ENCODE data around the gene EPM2A.

DNA sequence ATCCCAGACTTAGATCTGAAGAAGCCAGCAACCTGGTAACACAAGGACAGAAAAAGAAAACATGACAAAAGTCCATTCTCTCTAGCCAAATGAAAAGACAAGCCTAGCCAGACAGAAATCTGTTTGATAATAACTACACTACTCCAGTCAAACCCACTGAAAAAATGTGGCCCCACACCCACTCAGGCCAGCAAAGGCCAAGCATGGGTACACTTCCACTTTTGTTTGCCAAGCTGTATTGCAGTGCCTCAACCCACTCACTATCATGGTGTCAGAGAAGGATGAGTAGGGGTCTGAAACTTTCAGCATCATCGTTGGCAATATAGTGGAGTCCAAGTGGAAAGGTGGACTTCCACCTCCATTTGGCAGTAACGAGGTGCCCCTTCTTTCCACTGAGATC, 45.8 kb downstream of the EPM2A start:
- no peak for TF ChIP-seq CTCF (IDR thresholded peaks at IDR 0.05; ENCODE audit: low read depth, low read length)
- TF ChIP-seq, protein P1, sequence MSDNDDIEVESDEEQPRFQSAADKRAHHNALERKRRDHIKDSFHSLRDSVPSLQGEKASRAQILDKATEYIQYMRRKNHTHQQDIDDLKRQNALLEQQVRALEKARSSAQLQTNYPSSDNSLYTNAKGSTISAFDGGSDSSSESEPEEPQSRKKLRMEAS (IDR thresholded peaks at IDR 0.05; ENCODE audit: low read depth, low read length), result no peak
